ENCODE results near the gene DYNC1I1. TPM values are rescaled to one million over a fixed set of nuclear protein-coding genes. Genes with fewer than 3 reads are reported as not detected.
A peak's percentile ranks its signal among the peaks of the same experiment; 100 is the strongest.

Gene DYNC1I1
- total RNA-seq, 1 donor from 2014 or later: 2.2 TPM

- no peak for DNase-seq (ENCODE audit: extremely low read depth, low read depth, low spot score)
Measured at GRCh38 chr7:95788884-95789283, 16.5 kb downstream of the DYNC1I1 start.

DNA sequence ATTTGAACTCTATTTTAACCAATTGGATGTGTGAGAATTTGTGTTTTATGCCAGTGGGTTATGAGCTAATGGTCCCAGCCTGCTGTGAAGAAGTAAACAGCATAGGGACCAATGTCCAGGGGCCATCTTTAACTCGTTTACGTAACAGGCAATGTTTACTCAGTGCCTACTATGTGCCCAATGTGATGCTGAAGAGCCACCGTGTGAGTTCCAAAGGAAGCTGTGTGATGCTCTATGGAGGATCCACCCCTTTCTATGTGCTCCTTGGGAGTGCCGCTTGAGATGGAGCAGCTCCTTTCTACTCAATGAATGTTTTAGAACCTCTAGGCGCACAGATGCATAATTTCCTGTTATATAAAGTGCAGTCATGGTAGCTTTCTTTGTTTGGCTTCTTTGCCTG, 21.3 kb downstream of the DYNC1I1 start:
- no peak for DNase-seq (ENCODE audit: extremely low read depth, low read depth, low spot score)

DNA sequence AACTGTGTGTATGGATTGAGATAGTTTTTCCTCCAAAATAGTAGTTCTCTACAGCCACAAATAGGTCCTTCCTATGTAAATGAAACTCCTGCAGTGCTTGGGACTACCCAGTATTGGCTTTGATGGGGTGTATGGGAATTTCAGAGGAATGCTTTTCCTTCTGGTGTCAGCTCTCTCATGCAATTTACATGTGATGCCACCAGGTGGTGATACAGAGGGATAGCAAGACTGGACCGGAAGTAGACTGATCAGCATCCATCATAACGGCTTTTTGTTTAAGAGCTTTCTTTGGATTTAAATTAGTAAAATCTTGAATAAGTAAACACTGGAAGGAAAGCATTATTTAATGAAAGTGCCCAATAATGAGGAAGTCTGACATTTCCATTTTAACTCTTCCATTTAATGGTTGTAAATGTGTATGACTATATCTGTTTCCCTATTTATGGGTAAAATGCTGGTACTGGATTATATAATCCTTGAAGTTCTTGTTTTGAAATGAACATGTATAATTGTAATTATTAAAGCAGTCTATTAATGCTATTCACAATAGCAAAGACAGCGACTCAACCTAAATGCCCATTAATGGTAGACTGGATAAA, 22.7 kb downstream of the DYNC1I1 start:
- peak; percentile 14 for DNase-seq (ENCODE audit: extremely low read depth, low read depth, low spot score)

DNA sequence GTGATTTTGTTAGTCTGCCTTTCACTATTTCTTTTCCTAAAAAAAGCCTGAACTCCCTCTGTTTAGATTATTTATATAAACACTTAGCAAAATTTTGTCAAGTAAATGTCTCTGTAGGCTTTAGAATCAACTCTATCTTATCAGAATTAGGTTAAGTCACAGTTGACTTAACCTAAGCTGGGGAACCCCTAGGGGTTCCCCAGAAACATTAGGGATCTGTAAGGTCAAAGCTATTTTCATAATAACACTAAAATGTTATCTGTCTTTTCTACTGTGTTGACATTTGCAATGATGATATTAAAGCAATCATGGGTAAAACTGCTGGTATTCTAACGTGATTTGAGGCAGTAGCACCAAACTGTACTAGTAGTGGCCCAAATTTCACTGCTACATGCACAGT, 24.3 kb downstream of the DYNC1I1 start:
- no peak for DNase-seq (ENCODE audit: extremely low read depth, low read depth, low spot score)

DNA sequence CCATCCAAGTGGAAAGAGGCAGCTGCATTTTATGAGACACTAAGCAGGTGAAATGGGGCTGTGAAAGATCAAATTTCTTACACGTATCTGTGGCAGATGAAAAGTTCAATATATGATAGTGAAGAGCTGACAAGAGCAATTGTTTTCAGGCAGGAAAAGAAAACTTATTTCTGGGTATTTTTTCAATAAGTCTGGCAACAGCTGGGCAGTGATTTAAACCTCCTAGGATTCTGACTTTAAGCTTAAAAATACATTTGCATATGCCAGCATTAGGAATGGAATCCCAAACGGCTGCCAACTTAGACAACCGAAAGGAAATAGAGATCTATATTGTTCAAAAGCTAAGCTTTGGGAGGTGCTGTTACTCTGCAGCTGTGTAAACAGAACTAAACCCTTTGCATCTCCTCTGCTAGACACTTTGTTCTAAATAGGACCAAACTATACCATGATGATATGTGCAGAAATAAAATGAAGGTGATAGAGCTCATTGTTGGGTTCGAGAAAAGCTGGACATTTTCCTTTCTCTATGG, 26.1 kb downstream of the DYNC1I1 start:
- DNase-seq (ENCODE audit: extremely low read depth, low read depth, low spot score): peak; percentile 48

GRCh38 chr7:95800787-95801186, 28.4 kb downstream of the DYNC1I1 start:
- DNase-seq (ENCODE audit: extremely low read depth, low read depth, low spot score): no peak

DNA sequence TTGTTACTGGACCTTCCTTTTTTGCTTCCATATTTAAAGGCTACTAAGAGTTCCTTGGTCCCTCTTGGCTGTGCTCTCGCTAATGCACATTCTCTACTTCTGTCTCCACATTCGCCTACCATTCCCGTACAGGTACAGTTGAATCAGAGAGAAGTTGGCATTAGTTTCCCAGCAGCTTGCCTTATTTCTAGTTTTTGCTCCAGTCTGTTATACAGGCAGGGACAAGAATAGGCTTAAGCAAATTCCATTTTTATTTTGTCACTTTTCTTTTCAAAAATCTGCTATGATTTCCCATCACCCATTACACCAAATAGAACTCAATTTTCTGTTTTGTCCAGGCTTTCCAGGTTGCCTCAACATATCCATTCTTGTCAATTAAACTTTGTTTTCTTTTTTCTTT, 29.9 kb downstream of the DYNC1I1 start:
- no peak for DNase-seq (ENCODE audit: extremely low read depth, low read depth, low spot score)

DNA sequence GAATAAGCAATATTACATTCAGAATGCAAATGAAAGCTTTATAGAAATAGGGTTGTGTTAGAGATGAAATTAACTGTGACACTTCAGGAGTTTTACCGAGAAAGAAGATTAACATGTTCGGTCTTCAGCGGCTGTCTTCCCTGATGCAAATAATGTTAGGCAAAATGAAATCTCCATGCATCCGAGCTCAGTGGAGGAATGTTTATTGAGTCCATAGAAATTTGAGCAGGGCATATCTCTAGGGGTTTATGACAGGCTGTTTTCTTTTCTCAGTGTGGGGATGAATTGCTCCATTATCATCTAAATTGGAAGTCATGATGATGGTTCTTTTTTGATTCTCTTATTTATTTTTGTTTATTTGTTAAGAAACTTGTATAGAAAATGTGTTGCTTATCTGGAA, 31.7 kb downstream of the DYNC1I1 start:
- DNase-seq (ENCODE audit: extremely low read depth, low read depth, low spot score): no peak

- no peak for DNase-seq (ENCODE audit: extremely low read depth, low read depth, low spot score)
Measured at GRCh38 chr7:95805909-95806308, 33.6 kb downstream of the DYNC1I1 start.

DNA sequence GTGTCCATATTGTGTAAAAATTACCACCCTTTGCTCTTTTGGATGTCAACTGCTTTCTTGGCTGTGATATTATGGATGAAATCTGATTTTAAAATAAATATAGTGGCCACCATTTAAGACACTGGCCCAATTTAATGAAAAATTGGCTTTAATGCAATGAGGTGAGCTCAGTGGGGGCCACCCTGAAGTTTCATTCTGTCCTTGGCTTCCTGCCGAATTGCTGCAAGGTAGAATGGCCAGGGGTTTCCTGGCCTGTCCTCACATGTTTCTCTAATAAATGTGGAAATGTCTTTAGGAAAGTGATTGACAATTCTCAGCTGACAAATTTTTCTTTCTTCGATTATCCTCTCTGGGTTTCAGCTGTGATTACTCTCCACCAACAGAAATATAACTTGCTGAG, 36.0 kb downstream of the DYNC1I1 start:
- no peak for DNase-seq (ENCODE audit: extremely low read depth, low read depth, low spot score)

- no peak for DNase-seq (ENCODE audit: extremely low read depth, low read depth, low spot score)
Measured at GRCh38 chr7:95811846-95812445, 39.6 kb downstream of the DYNC1I1 start.

DNA sequence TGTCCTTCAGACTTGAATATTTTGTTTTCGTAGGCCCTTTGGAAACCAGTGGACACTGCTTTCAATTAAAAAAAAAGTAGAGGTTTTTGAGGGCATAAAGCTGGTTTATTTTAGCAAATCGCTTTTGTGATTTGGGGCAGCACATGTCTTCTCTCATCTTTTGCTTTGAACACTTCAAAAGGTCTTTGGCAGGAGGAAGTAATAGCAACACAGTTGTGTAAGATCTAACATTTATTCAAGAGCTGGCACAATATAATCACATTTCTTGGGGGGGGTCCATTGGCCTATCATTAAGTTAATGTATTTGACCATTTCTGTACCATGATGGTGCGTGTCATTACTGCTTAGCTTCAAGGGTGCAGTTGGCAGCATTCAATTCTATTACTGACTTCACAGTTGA, 42.4 kb downstream of the DYNC1I1 start:
- DNase-seq (ENCODE audit: extremely low read depth, low read depth, low spot score): no peak

- DNase-seq (ENCODE audit: extremely low read depth, low read depth, low spot score): no peak
Measured at GRCh38 chr7:95817866-95818640, 45.7 kb downstream of the DYNC1I1 start.

DNA sequence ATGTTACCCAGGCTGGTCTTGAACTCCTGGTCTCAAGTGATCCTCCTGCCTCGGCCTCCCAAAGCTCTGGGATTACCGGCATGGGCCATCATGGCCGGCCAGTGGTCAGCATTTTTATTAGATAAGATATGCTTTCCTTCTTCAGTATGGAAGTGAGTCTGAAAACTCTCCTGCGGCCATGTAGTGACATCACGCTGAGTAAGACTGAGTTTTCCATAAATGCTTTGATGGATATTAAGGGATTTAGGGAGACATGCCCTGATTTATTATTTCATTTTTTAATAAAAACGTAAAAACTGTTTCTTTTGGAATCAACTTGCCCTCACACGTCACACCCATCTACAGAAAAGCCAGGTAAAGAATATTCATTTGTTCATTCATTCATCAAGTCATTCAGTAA, 48.4 kb downstream of the DYNC1I1 start:
- DNase-seq (ENCODE audit: extremely low read depth, low read depth, low spot score): no peak

GRCh38 chr7:95822717-95823116, 50.4 kb downstream of the DYNC1I1 start:
- no peak for DNase-seq (ENCODE audit: extremely low read depth, low read depth, low spot score)

DNA sequence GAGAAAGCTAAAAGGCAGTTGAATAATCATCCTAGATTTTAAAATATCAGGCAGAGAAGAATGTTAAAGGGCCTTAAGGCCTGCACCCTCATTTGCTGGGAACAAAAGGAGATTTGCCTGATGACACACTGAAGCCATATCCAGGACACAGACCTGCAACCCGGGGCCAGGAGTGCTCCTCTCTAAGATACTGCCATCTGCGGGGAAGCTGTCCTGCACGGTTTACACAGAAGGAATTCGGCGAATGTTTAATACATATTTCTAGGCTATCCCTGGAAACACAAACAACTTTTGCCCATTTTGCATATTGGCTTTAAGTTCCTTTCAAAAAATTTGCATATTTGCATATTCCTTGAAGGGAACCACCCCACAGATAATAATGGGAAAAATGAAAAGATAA, 52.3 kb downstream of the DYNC1I1 start:
- no peak for DNase-seq (ENCODE audit: extremely low read depth, low read depth, low spot score)

GRCh38 chr7:95828824-95829790, 56.8 kb downstream of the DYNC1I1 start:
- DNase-seq (ENCODE audit: extremely low read depth, low read depth, low spot score): no peak

DNA sequence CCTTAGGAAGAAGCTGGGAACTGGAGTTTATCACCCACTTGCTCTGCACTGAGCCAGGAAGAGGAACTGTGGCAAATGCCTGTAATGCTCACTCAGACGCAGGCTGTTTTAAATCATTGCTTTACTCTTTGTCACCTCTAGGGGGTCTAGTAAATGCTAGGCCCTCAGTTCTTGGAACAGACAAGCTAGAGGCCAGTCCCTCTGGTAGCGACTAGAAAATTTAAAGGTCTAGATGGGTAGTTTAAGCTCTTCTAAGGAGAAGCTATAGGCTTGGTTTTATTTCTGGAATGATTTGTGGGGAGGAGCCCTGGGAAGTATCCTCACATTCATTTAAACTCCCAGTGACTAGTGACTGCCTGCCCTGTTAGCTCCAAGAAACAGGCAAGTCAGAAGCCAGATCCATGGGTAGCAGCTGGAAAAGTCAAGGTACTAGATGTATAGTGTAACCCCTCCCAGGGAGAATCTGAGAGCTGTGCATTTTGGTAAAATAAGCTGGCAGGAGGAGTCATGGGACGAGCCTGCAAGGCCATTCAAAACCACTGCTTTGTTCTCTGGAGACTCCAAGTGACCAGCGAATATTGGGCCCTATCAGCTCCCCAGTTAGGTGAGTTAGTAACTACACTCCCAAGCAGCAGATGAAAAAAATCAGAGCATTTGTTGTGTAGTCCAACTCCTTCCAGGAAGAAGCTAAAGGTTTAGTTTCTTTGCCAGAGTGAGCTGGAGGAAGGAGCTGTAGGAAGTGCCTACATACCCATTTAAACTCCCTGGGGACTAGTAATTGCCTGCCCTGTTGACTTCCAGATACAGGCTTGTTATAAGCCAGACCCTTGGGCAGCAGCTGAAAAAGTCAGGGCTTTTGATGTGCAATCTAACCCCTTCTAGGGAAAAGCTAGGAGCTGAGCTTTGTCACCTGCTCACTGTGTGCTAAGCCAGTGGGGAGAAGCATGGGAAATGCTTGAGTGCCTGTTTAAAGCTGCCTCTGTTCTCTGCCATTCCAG, 68.9 kb downstream of the DYNC1I1 start:
- DNase-seq (ENCODE audit: extremely low read depth, low read depth, low spot score): no peak

GRCh38 chr7:95843286-95843685, 70.9 kb downstream of the DYNC1I1 start:
- DNase-seq (ENCODE audit: extremely low read depth, low read depth, low spot score): no peak

DNA sequence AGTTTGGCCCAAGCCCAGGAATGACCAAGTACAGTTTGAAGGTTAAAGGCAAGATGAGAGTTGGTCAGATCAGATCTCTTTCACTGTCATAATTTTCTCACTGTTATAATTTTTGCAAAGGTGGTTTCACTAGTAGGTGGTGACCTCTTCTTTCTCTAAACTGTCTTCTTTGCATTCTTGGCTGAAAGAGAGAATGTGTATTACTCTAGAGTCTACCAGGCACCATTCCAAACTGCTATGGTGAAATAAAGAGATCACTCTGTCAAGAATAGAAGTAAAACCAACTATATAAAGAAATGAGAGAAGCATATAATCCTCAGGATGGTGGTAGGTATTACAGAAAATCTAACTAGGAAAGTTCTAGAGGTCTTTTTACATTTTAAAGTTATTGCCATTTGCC, 72.7 kb downstream of the DYNC1I1 start:
- no peak for DNase-seq (ENCODE audit: extremely low read depth, low read depth, low spot score)
